K562 (cell line): ENCODE measurements around the gene KLHL33. TPM values are rescaled to one million over a fixed set of nuclear protein-coding genes. Genes with fewer than 3 reads are reported as not detected.

Source experiments
- ATAC-seq: fragments of 200-7000 bp; cut with Tn5 transposase; 3 replicates; pipeline ENCODE4 v1.9.1; 2020; ENCODE audit warnings: moderate library complexity
- BruUV-seq: library from RNA; stranded (reverse); fragments of 400-500 nt; replicated peaks from 2 replicates; lab custom pipeline; 2021; lab: Mats Ljungman, UMichigan
- CTCF ChIA-PET: fragments of 300-600 bp; formaldehyde crosslinking; extraction: SDS; loops from one replicate; lab custom pipeline; 2021; ENCODE audit warnings: low intra/inter-chr PET ratio; lab: Yijun Ruan, JAX
- POLR2A ChIA-PET: fragments of 300-600, 350-650 bp; sonication (Branson Sonifier 250); formaldehyde crosslinking; extraction: SDS; loops from one replicate; lab custom pipeline; 2021; ENCODE audit warnings: antibody characterized with exemption, inconsistent platforms; lab: Yijun Ruan, JAX
- DNase-seq, 4 experiments: peaks; one replicate each; pipeline versions ENCODE4 v3.0.0 to v3.0.0-alpha.2; 2011 to 2018; ENCODE audit warnings: low spot score in 3 of 4, mixed read lengths in 3 of 4; ENCODE audit errors: extremely low read depth in 1 of 4
- FAIRE-seq: peaks from 2 replicates; lab custom pipeline; 2011; peaks lifted over from hg19 to GRCh38; lab: Jason Lieb, UNC
- H2AFZ ChIP-seq: 2 replicates; pipeline ENCODE4 v1.6.0; 2011; ENCODE audit warnings: low read depth, low read length, control low read depth, inconsistent platforms
- H3K27ac ChIP-seq: fragments of 200-600 bp; 3 replicates; pipeline ENCODE4 v1.8.0; 2011; ENCODE audit warnings: low read depth, mild to moderate bottlenecking, control low read depth, inconsistent platforms, low read length, moderate library complexity, mixed read lengths; ENCODE audit errors: extremely low read depth
- H3K27me3 ChIP-seq, 2 experiments: fragments of 300-600 bp in 1 of 2; 2 replicates in 1 of 2; 3 replicates in 1 of 2; pipeline versions ENCODE4 v1.6.0 to v1.8.0; 2011; ENCODE audit warnings: inconsistent platforms in 2 of 2, low read length in 2 of 2, mild to moderate bottlenecking in 1 of 2, mixed read lengths in 1 of 2, moderate library complexity in 1 of 2; ENCODE audit not compliant: control insufficient read depth in 2 of 2, insufficient read depth in 2 of 2
- H3K36me3 ChIP-seq: fragments of 300-600 bp; 3 replicates; pipeline ENCODE4 v1.8.0; 2011; ENCODE audit warnings: mild to moderate bottlenecking, low read length, inconsistent platforms; ENCODE audit not compliant: control insufficient read depth, insufficient read depth
- H3K4me1 ChIP-seq, 2 experiments: fragments of 200-600 bp in 1 of 2; replicated peaks in 1 of 2; 2 replicates in 1 of 2; 3 replicates in 1 of 2; pipeline versions ENCODE4 v1.5.1 to v1.8.0; 2011; ENCODE audit warnings: inconsistent platforms in 2 of 2, low read length in 2 of 2, mild to moderate bottlenecking in 1 of 2, mixed read lengths in 1 of 2, moderate library complexity in 1 of 2; ENCODE audit not compliant: control insufficient read depth in 2 of 2, insufficient read depth in 2 of 2
- H3K4me2 ChIP-seq: 2 replicates; pipeline ENCODE4 v1.6.1; 2011; ENCODE audit warnings: low read length, control low read depth, inconsistent platforms, mixed read lengths; ENCODE audit not compliant: insufficient read depth
- H3K4me3 ChIP-seq: fragments of 200-600 bp; sonication (generic), shearing (Covaris generic); 2 replicates; pipeline ENCODE4 v1.5.1; 2016; ENCODE audit warnings: control low read depth, inconsistent platforms
- H3K79me2 ChIP-seq: fragments of 200-600 bp; 3 replicates; pipeline ENCODE4 v1.8.0; 2011; ENCODE audit warnings: low read length, inconsistent platforms; ENCODE audit not compliant: control insufficient read depth, insufficient read depth
- H3K9ac ChIP-seq, 2 experiments: 2 replicates each; pipeline versions ENCODE4 v1.6.0 to v1.6.1; 2011; ENCODE audit warnings: low read depth in 2 of 2, low read length in 2 of 2, control low read depth in 1 of 2, inconsistent platforms in 1 of 2, mild to moderate bottlenecking in 1 of 2, mixed read lengths in 1 of 2; ENCODE audit not compliant: insufficient read depth in 1 of 2
- H3K9me1 ChIP-seq: one replicate; pipeline ENCODE4 v1.6.0; 2011; ENCODE audit warnings: inconsistent platforms, mild to moderate bottlenecking, low read length, moderate library complexity; ENCODE audit not compliant: control insufficient read depth, insufficient read depth
- H3K9me3 ChIP-seq: replicated peaks from 2 replicates; pipeline ENCODE4 v1.5.1; 2011; ENCODE audit warnings: low read depth, low read length, inconsistent platforms; ENCODE audit not compliant: control insufficient read depth, insufficient read depth
- H4K20me1 ChIP-seq: replicated peaks from 2 replicates; pipeline ENCODE4 v1.6.1; 2011; ENCODE audit warnings: low read length, inconsistent platforms, mixed read lengths; ENCODE audit not compliant: control insufficient read depth, insufficient read depth
- ARNT ChIP-seq, 2 experiments: fragments of 450-650 bp; IDR thresholded peaks; 2 replicates each; pipeline ENCODE4 v1.6.1; 2016; ENCODE audit warnings: mild to moderate bottlenecking in 1 of 2
- BMI1 ChIP-seq: fragments of 150-350 bp; IDR thresholded peaks from 2 replicates; pipeline ENCODE4 v1.6.1; 2014; ENCODE audit warnings: low read length
- ETV5 ChIP-seq: sonication (generic); formaldehyde crosslinking; IDR thresholded peaks from 2 replicates; pipeline ENCODE4 v1.4.0; 2020; ENCODE audit warnings: low read depth, mild to moderate bottlenecking, missing genetic modification reagents
- HNRNPUL1 ChIP-seq: fragments of 200-400 bp; formaldehyde crosslinking; IDR thresholded peaks from 2 replicates; pipeline ENCODE4 v1.6.1; 2017; ENCODE audit warnings: low read length
- NR2C1 ChIP-seq, 2 experiments: fragments of 450-650 bp; IDR thresholded peaks; 2 replicates each; pipeline ENCODE4 v1.6.1; 2017; ENCODE audit warnings: mild to moderate bottlenecking in 2 of 2, antibody characterized with exemption in 1 of 2, inconsistent platforms in 1 of 2, missing compliant biosample characterization in 1 of 2, missing genetic modification characterization in 1 of 2
- POLR2A ChIP-seq: fragments of 450-650 bp; conservative IDR thresholded peaks from 2 replicates; pipeline ENCODE4 v1.6.1; 2016
- POLR2B ChIP-seq: fragments of 450-650 bp; IDR thresholded peaks from 2 replicates; pipeline ENCODE4 v1.6.1; 2018; ENCODE audit warnings: low read depth; ENCODE audit not compliant: partially characterized antibody
- RHOXF2B ChIP-seq: fragments of 250-450 bp; sonication (Bioruptor Pico); conservative IDR thresholded peaks from 2 replicates; pipeline ENCODE4 v1.5.1; 2021
- SIN3A ChIP-seq, 2 experiments: fragments of 150-350 bp in 1 of 2; IDR thresholded peaks; 2 replicates each; pipeline ENCODE4 v1.6.1; 2011 to 2016; ENCODE audit warnings: borderline replicate concordance in 2 of 2, low read depth in 2 of 2, low read length in 2 of 2, mild to moderate bottlenecking in 2 of 2, moderate library complexity in 2 of 2; ENCODE audit not compliant: control insufficient read depth in 1 of 2
- SIX5 ChIP-seq, 2 experiments: IDR thresholded peaks; 2 replicates each; pipeline ENCODE4 v1.6.1; 2011; ENCODE audit warnings: low read length in 2 of 2, borderline replicate concordance in 1 of 2, low read depth in 1 of 2, mild to moderate bottlenecking in 1 of 2, moderate library complexity in 1 of 2; ENCODE audit not compliant: insufficient read depth in 1 of 2
- SRSF3 ChIP-seq: fragments of 200-400 bp; formaldehyde crosslinking; IDR thresholded peaks from 2 replicates; pipeline ENCODE4 v1.6.1; 2016; ENCODE audit warnings: mild to moderate bottlenecking, low read length, moderate library complexity; ENCODE audit not compliant: insufficient read depth
- ZNF232 ChIP-seq: sonication (generic); formaldehyde crosslinking; IDR thresholded peaks from 2 replicates; pipeline ENCODE4 v1.8.0; 2022; ENCODE audit warnings: mild to moderate bottlenecking, missing genetic modification reagents
- WGBS: fragments of 100-300 bp; shearing (Covaris generic); methylation state at CpG from one replicate; pipeline ENCODE4 v1.1.6; 2016; ENCODE audit warnings: low coverage, mixed read lengths; ENCODE audit not compliant: insufficient coverage; ENCODE audit errors: missing lambda C conversion rate; 5-methylcytosine and 5-hydroxymethylcytosine counted together
- in situ Hi-C: fragments of 300-500 bp; cut with MboI; formaldehyde crosslinking; loops from 4 replicates; pipeline ENCODE4 v1.15.0; 2018; ENCODE audit warnings: inconsistent platforms, mixed read lengths
- intact Hi-C: fragments of 100-400 bp; cut with micrococcal nuclease; formaldehyde crosslinking; loops from 2 replicates; pipeline ENCODE4 v1.14.2; 2022
- polyA plus RNA-seq, 8 experiments: library from polyadenylated mRNA; depleted of rRNA in 4 of 8; stranded (reverse) in 5 of 8; unstranded in 3 of 8; fragments of >200 nt; fragmentation: Nextera tagmentation in 2 of 8; fragmentation: Illumina TruSeq in 1 of 8; extraction: Ambion mirVana in 2 of 8; extraction: Trizol in 1 of 8; gene quantifications; 2 replicates each; pipeline versions ENCODE4 v1.2.1 to v1.2.3, GENCODE V29; 2011 to 2014; ENCODE audit warnings: inconsistent platforms in 1 of 8, missing spikeins in 1 of 8
- total RNA-seq, 7 experiments: library from RNA; depleted of rRNA in 6 of 7; stranded (reverse); fragments of >200 nt in 6 of 7; fragmentation: Illumina TruSeq in 2 of 7; extraction: Trizol in 2 of 7; gene quantifications; 2 replicates each; pipeline versions ENCODE4 v1.2.1 to v1.2.3, GENCODE V29; 2011 to 2021; ENCODE audit warnings: low replicate concordance in 1 of 7

KLHL33 gene
- total and polyA plus RNA-seq, 9 of the 15 experiments (the other 6 are each of a cell fraction or from before 2014, with no cell fraction given), result 0.04 to 0.27 (median 0.13) TPM; not detected in 6

DNA sequence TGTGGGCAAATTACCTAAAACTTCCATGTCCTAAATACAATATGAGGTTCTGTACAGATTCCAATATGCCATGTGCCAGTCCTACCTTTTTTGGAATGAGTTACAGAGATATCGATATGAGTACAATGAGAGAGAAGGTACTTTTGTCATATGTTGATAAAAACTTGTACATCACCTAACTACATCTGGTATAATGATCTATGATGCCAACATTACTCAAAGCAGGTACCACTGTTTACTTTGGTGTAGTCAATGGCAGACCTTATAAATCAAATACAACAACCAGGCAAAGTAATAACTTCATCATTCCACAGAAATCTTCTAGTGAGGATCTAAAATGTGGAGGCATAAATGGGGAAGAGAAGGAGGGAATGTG is 35.4 kb downstream of the KLHL33 start:
- no peak overlapping the region for H2AFZ ChIP-seq
- H3K4me1 ChIP-seq, result no peaks in the 10 kb centered on the region; a peak in 1 of 5 replicates
- H3K27ac ChIP-seq, result no peak overlapping the region
- intact Hi-C loops, result no loop called here
- ChIA-PET POLR2A (no interaction called here), CTCF (no interaction called here)
- in situ Hi-C loops, result no loop called here
- no peaks in the 10 kb centered on the region for H3K79me2 ChIP-seq
- H3K36me3 ChIP-seq, result peaks cover 16% of the 10 kb centered on the region; the same call in 2 of the 3 replicates
- no peak overlapping the region for H3K9ac ChIP-seq
- peaks cover 3% of the 10 kb centered on the region for H3K9me1 ChIP-seq
- H4K20me1 ChIP-seq, result no peaks in the 10 kb centered on the region
- FAIRE-seq, result no peak
- H3K4me2 ChIP-seq, result no peak overlapping the region
- ATAC-seq, result no peak
- DNase-seq, result no peak
- no TSS peak for BruUV-seq
- H3K27me3 ChIP-seq, result no peaks in the 10 kb centered on the region
- TF ChIP-seq NR2C1 (IDR thresholded peaks at IDR 0.05) (no peak), NR2C1 (tag; IDR thresholded peaks at IDR 0.05) (no peak), SIX5 (IDR thresholded peaks at IDR 0.05; ENCODE audit: borderline replicate concordance in 1 of 2, insufficient read depth in 1 of 2, low read depth in 1 of 2, low read length in 2 of 2) (no peak), ETV5 (CRISPR knock-in tag) (no peak), SRSF3 (no peak), ARNT (IDR thresholded peaks at IDR 0.05) (no peak), POLR2B (no peak), BMI1 (no peak), ZNF232 (CRISPR knock-in tag) (no peak), HNRNPUL1 (no peak), POLR2A (no peak), SIN3A (IDR thresholded peaks at IDR 0.05; ENCODE audit: borderline replicate concordance in 2 of 2, control insufficient read depth in 1 of 2, low read depth in 2 of 2, low read length in 2 of 2) (no peak), RHOXF2B (CRISPR knock-in tag) (no peak)
- no peaks in the 10 kb centered on the region for H3K9me3 ChIP-seq
- no peak overlapping the region for H3K4me3 ChIP-seq
- WGBS, result 100% methylated on average over 1 of the region's 1 CpG
